Nephron progenitor cell (in vitro differentiated cells): ENCODE data around the gene ATXN7L3.

Experiments used
- DNase-seq: peaks from one replicate; pipeline ENCODE4 v3.0.0; 2021
- H3K27ac Mint-ChIP-seq: 2 replicates; pipeline ENCODE4 v1.8.0; 2021; ENCODE audit warnings: mild to moderate bottlenecking, moderate library complexity, mixed read lengths
- H3K27me3 Mint-ChIP-seq: 2 replicates; pipeline ENCODE4 v1.8.0; 2021; ENCODE audit warnings: mild to moderate bottlenecking, low read depth, mixed read lengths; ENCODE audit not compliant: poor library complexity
- H3K36me3 Mint-ChIP-seq: 2 replicates; pipeline ENCODE4 v1.8.0; 2021; ENCODE audit warnings: low read depth, mixed read lengths
- H3K4me1 Mint-ChIP-seq: 2 replicates; pipeline ENCODE4 v1.8.0; 2021; ENCODE audit warnings: mixed read lengths
- H3K4me3 Mint-ChIP-seq: 2 replicates; pipeline ENCODE4 v1.8.0; 2021; ENCODE audit warnings: mild to moderate bottlenecking, moderate library complexity, mixed read lengths
- H3K9me3 Mint-ChIP-seq: 2 replicates; pipeline ENCODE4 v1.8.0; 2021; ENCODE audit warnings: mild to moderate bottlenecking, moderate library complexity, mixed read lengths
- CTCF ChIP-seq: fragments of 200-600 bp; sonication (generic); IDR thresholded peaks from 2 replicates; pipeline ENCODE4 v1.5.0; 2021; ENCODE audit warnings: antibody characterized with exemption

ATXN7L3 gene

GRCh38 chr17:44192750-44193149, 6.9 kb downstream of the ATXN7L3 start:
- peak overlapping the region; percentile 54 for H3K27ac Mint-ChIP-seq

GRCh38 chr17:44191941-44192496, 7.7 kb downstream of the ATXN7L3 start:
- peak overlapping the region; percentile 54 for H3K27ac Mint-ChIP-seq
- no peak for DNase-seq
- no peak overlapping the region for H3K4me3 Mint-ChIP-seq
- TF ChIP-seq CTCF, result no peak
- H3K36me3 Mint-ChIP-seq, result peaks cover 43% of the 10 kb centered on the region
- H3K27me3 Mint-ChIP-seq, result peaks cover 4% of the 10 kb centered on the region
- H3K9me3 Mint-ChIP-seq, result no peaks in the 10 kb centered on the region
- peaks cover 32% of the 10 kb centered on the region for H3K4me1 Mint-ChIP-seq

More at GRCh38 chr17:44192750-44193149, 6.9 kb downstream of the ATXN7L3 start:
- TF ChIP-seq CTCF, result no peak
- Mint-ChIP-seq H3K27me3 (peaks cover 4% of the 10 kb centered on the region), H3K4me1 (peaks cover 35% of the 10 kb centered on the region), H3K9me3 (no peaks in the 10 kb centered on the region), H3K4me3 (no peak overlapping the region), H3K36me3 (peaks cover 50% of the 10 kb centered on the region)
- DNase-seq, result no peak

- TF ChIP-seq CTCF, result no peak
- Mint-ChIP-seq H3K36me3 (peaks cover 36% of the 10 kb centered on the region), H3K4me1 (peaks cover 28% of the 10 kb centered on the region), H3K27ac (peak overlapping the region; percentile 97), H3K27me3 (no peaks in the 10 kb centered on the region), H3K9me3 (no peaks in the 10 kb centered on the region), H3K4me3 (no peak overlapping the region)
- DNase-seq, result no peak
Measured at GRCh38 chr17:44191369-44191768, 8.3 kb downstream of the ATXN7L3 start.

GRCh38 chr17:44190481-44190880, 9.2 kb downstream of the ATXN7L3 start:
- Mint-ChIP-seq H3K27ac (peak overlapping the region; percentile 97), H3K36me3 (peaks cover 27% of the 10 kb centered on the region), H3K4me3 (no peak overlapping the region), H3K27me3 (no peaks in the 10 kb centered on the region), H3K9me3 (no peaks in the 10 kb centered on the region), H3K4me1 (peaks cover 34% of the 10 kb centered on the region)
- no peak for TF ChIP-seq CTCF
- DNase-seq, result no peak

- Mint-ChIP-seq H3K4me3 (peak overlapping the region; percentile 100), H3K27ac (peak overlapping the region; percentile 51), H3K36me3 (peaks cover 14% of the 10 kb centered on the region), H3K4me1 (peaks cover 49% of the 10 kb centered on the region), H3K9me3 (no peaks in the 10 kb centered on the region), H3K27me3 (no peaks in the 10 kb centered on the region)
- no peak for DNase-seq
- no peak for TF ChIP-seq CTCF
Measured at GRCh38 chr17:44188576-44189403, 10.9 kb downstream of the ATXN7L3 start.
